HEK293T (cell line): ENCODE measurements around the gene KCNMA1.

Source experiments
- CTCF ChIA-PET: fragments of 350-600 bp; formaldehyde crosslinking; extraction: SDS; loops from one replicate; lab custom pipeline; 2021; ENCODE audit warnings: antibody characterized with exemption, inconsistent platforms; lab: Yijun Ruan, JAX
- POLR2A ChIA-PET: fragments of 350-600 bp; formaldehyde crosslinking; extraction: SDS; loops from one replicate; lab custom pipeline; 2020; ENCODE audit warnings: antibody characterized with exemption, inconsistent platforms; lab: Yijun Ruan, JAX
- DNase-seq: peaks from one replicate; pipeline ENCODE4 v3.0.0; 2012; ENCODE audit warnings: mixed read lengths; ENCODE audit errors: extremely low spot score
- ARNT ChIP-seq: fragments of 450-650 bp; IDR thresholded peaks from 2 replicates; pipeline ENCODE4 v1.6.1; 2017; ENCODE audit warnings: mild to moderate bottlenecking
- BHLHE40 ChIP-seq: fragments of 450-650 bp; IDR thresholded peaks from 2 replicates; pipeline ENCODE4 v1.6.1; 2016; ENCODE audit warnings: mild to moderate bottlenecking, moderate library complexity, borderline replicate concordance
- CTBP1 ChIP-seq: fragments of 450-650 bp; IDR thresholded peaks from 2 replicates; pipeline ENCODE4 v1.6.1; 2016; ENCODE audit warnings: borderline replicate concordance
- ELF4 ChIP-seq: fragments of 450-650 bp; IDR thresholded peaks from 2 replicates; pipeline ENCODE4 v1.6.1; 2017; ENCODE audit warnings: antibody characterized with exemption
- FOXA1 ChIP-seq: fragments of 450-650 bp; IDR thresholded peaks from 2 replicates; pipeline ENCODE4 v1.6.1; 2016; ENCODE audit warnings: mild to moderate bottlenecking
- FOXM1 ChIP-seq: fragments of 450-650 bp; IDR thresholded peaks from 2 replicates; pipeline ENCODE4 v1.6.1; 2017; ENCODE audit warnings: mild to moderate bottlenecking, borderline replicate concordance
- HDGF ChIP-seq: fragments of 450-650 bp; IDR thresholded peaks from 2 replicates; pipeline ENCODE4 v1.6.1; 2017; ENCODE audit warnings: antibody characterized with exemption, borderline replicate concordance
- L3MBTL2 ChIP-seq: fragments of 450-650 bp; conservative IDR thresholded peaks from 2 replicates; pipeline ENCODE4 v1.6.1; 2016; ENCODE audit warnings: mild to moderate bottlenecking
- LEF1 ChIP-seq: fragments of 450-650 bp; IDR thresholded peaks from 2 replicates; pipeline ENCODE4 v1.6.1; 2017; ENCODE audit warnings: mild to moderate bottlenecking, borderline replicate concordance
- NFRKB ChIP-seq: fragments of 450-650 bp; IDR thresholded peaks from 2 replicates; pipeline ENCODE4 v1.6.1; 2016; ENCODE audit warnings: mild to moderate bottlenecking, moderate library complexity
- PKNOX1 ChIP-seq: fragments of 450-650 bp; IDR thresholded peaks from 2 replicates; pipeline ENCODE4 v1.6.1; 2016
- SP1 ChIP-seq: fragments of 450-650 bp; IDR thresholded peaks from 2 replicates; pipeline ENCODE4 v1.6.1; 2017
- SUZ12 ChIP-seq: fragments of 450-650 bp; IDR thresholded peaks from 2 replicates; pipeline ENCODE4 v1.6.1; 2016; ENCODE audit warnings: mild to moderate bottlenecking
- TARDBP ChIP-seq: fragments of 450-650 bp; IDR thresholded peaks from 2 replicates; pipeline ENCODE4 v1.6.1; 2016
- ZNF384 ChIP-seq: fragments of 450-650 bp; IDR thresholded peaks from 2 replicates; pipeline ENCODE4 v1.6.1; 2016

The KCNMA1 gene

GRCh38 chr10:77442699-77443189 is 194.9 kb downstream of the KCNMA1 start:
- DNase-seq, result no peak
- ChIA-PET CTCF (no interaction called here), POLR2A (no interaction called here)
- TF ChIP-seq L3MBTL2 (no peak), ZNF384 (no peak), LEF1 (no peak)

DNA sequence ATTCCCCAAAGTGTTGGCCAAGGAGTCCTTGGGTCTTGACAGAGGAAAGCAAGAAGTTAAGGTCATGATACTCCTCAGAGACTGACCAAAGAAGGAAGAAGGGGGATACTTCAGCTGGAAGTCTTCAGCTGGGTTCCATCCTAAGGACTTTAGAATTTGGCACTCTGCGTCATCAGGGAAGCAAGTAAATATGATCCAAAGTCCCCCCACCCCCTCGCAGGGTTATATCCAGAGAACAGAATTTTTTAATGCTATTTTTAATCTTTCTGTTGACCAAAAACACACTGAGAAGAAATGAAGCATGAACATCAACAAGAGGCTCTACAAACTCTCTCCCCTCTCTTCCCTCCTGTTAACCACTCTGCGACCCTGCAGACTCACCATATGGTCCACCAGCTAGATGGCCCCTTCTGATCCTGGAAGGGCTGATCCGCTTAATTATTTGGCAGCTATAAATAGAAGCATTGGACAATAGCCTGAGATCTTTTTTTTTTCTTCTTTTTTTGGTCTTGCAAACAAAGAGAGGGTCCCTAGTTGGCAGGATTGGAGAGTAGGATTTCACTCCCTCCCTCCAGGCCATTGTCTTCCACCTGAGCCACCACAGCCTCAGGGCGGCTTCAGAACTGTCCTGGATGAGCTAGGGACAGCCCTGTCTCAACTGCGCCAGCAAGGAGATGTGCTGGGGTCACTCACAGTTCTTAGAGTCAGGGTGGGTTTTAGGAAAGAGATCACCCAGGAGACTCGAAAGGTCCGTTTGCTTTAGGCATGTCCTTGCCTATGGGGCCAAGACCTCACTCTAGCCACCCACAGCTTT is 196.0 kb downstream of the KCNMA1 start:
- CTCF ChIA-PET, result interaction anchor here (0.6 to 0.7 kb wide), 2 partner anchors 112 to 254 kb away, joined by 3 to 5 read pairs; no protein-coding TSS in a partner anchor
- TF ChIP-seq TARDBP (no peak), PKNOX1 (no peak), CTBP1 (no peak)
- POLR2A ChIA-PET, result no interaction called here
- no peak for DNase-seq

DNA sequence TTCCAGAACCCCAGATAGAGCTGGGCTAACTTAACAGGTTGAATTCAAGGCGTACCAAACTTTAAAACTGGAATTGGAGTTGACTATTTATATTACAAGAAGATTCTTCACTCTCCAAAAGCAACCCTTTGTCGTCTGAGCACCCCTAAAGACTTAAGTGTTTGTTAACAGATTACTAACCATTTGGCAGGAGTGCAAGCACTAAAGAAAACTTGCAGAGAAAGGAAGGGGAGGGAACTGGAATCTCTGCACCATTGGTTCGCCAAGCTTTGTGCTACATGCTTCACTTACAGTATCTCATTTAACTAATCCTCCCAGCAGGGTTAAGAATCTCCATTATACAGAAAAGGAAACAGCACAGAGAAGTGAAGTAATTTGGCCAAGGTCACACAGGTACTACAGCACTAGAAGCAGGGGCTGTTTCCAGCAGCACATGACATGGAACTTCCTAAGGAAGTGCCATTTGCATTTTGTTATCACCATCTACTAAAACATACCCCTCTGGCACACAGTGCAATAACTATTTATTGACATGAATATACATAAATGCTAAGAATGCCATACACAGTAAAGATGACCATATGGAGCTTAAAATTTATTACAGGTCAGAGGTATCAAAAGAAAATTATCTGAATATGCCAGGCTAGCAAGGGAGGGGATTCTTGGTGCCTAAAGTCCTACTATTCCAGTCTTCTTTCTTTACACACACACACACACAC is 201.2 kb downstream of the KCNMA1 start:
- POLR2A ChIA-PET, result no interaction called here
- TF ChIP-seq NFRKB, result no peak
- no peak for TF ChIP-seq TARDBP
- CTCF ChIA-PET, result no interaction called here
- no peak for DNase-seq

GRCh38 chr10:77433546-77433945 is 204.1 kb downstream of the KCNMA1 start:
- CTCF ChIA-PET, result no interaction called here

GRCh38 chr10:77431980-77432797 is 205.4 kb downstream of the KCNMA1 start:
- DNase-seq, result no peak
- POLR2A ChIA-PET, result no interaction called here
- no peak for TF ChIP-seq ZNF384
- CTCF ChIA-PET, result no interaction called here

More at GRCh38 chr10:77433546-77433945, 204.1 kb downstream of the KCNMA1 start:
- POLR2A ChIA-PET, result no interaction called here
- no peak for DNase-seq
- no peak for TF ChIP-seq HDGF
- TF ChIP-seq FOXA1, result no peak
- no peak for TF ChIP-seq L3MBTL2
- no peak for TF ChIP-seq NFRKB
- no peak for TF ChIP-seq TARDBP
- no peak for TF ChIP-seq LEF1
- no peak for TF ChIP-seq ARNT
- no peak for TF ChIP-seq PKNOX1
- no peak for TF ChIP-seq CTBP1
- TF ChIP-seq FOXM1, result no peak
- TF ChIP-seq ZNF384, result no peak
- no peak for TF ChIP-seq ELF4

GRCh38 chr10:77431209-77431611 is 206.4 kb downstream of the KCNMA1 start:
- CTCF ChIA-PET, result no interaction called here
- POLR2A ChIA-PET, result no interaction called here
- no peak for TF ChIP-seq L3MBTL2
- TF ChIP-seq FOXM1, result no peak
- no peak for TF ChIP-seq PKNOX1
- no peak for TF ChIP-seq TARDBP
- TF ChIP-seq ELF4, result no peak
- no peak for TF ChIP-seq FOXA1
- no peak for TF ChIP-seq BHLHE40

GRCh38 chr10:77430530-77430929 is 207.1 kb downstream of the KCNMA1 start:
- TF ChIP-seq ZNF384 (no peak), LEF1 (no peak), SUZ12 (no peak), NFRKB (no peak), TARDBP (no peak), SP1 (no peak), FOXM1 (no peak), L3MBTL2 (no peak), CTBP1 (no peak), BHLHE40 (no peak)
- ChIA-PET POLR2A (no interaction called here), CTCF (no interaction called here)
- no peak for DNase-seq

More at GRCh38 chr10:77431209-77431611, 206.4 kb downstream of the KCNMA1 start:
- DNase-seq, result no peak
